Heart left ventricle (tissue), 13 donors: Measurements from ENCODE around the gene SIK1.

Experiments
- POLR2A ChIP-seq, 2 donors: fragments of 450-650 bp; IDR thresholded peaks; one replicate each; pipeline ENCODE4 v1.6.1; 2017; ENCODE audit warnings: antibody characterized with exemption in 2 of 2, mild to moderate bottlenecking in 2 of 2, moderate library complexity in 2 of 2
- TF ChIP-seq, protein P1 (sequence below), 12 donors: fragments of 200-600 bp; sonication (generic) in 4 of 12; IDR thresholded peaks; one replicate each; pipeline versions ENCODE4 v1.5.0 to v1.8.0; 2018 to 2022; ENCODE audit warnings: antibody characterized with exemption in 12 of 12, mild to moderate bottlenecking in 5 of 12
- donor health status: ischemic (EF 13 %, LVEDD 7.1; RV severe dilation, severe dysfunction).
- donor health status: DM: no; HTN: yes; CAD: no.
- donor health status: DM: no; HTN: no; CAD: no.
- donor health status: ischemic (EF 25% LVEDD 6.9; RV normal size, moderate dysfunction).
- donor health status: ischemic (EF 25% LVEDD 5.7; RV mildly dilated, moderate dysfunction).
- donor health status: ischemic (EF 35%, LVEDD 5.7; RV mildly dilated, moderate dysfunction).
- donor health status: nonischemic (EF 11% LVEDD 7.7; RV severe dilation, severe dysfunction).
- donor health status: DM: yes; HTN: yes; CAD: no.
- donor health status: PGD.
- donor health status: ischemic (EF 29% LVEDD 5.4; RV normal size, mild dysfunction).
- donor health status: nonischemic (EF 23%, LVEDD 6.1; RV moderate dilation, normal function).

GRCh38 chr21:43375837-43376477 lies 51.0 kb downstream of the SIK1 start:
- TF ChIP-seq, protein P1, sequence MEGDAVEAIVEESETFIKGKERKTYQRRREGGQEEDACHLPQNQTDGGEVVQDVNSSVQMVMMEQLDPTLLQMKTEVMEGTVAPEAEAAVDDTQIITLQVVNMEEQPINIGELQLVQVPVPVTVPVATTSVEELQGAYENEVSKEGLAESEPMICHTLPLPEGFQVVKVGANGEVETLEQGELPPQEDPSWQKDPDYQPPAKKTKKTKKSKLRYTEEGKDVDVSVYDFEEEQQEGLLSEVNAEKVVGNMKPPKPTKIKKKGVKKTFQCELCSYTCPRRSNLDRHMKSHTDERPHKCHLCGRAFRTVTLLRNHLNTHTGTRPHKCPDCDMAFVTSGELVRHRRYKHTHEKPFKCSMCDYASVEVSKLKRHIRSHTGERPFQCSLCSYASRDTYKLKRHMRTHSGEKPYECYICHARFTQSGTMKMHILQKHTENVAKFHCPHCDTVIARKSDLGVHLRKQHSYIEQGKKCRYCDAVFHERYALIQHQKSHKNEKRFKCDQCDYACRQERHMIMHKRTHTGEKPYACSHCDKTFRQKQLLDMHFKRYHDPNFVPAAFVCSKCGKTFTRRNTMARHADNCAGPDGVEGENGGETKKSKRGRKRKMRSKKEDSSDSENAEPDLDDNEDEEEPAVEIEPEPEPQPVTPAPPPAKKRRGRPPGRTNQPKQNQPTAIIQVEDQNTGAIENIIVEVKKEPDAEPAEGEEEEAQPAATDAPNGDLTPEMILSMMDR (IDR thresholded peaks at IDR 0.05): no peak
- no peak for TF ChIP-seq POLR2A (IDR thresholded peaks at IDR 0.05)
